Mesenchymal stem cell (in vitro differentiated cells and primary cell): ENCODE results near the gene SSH2.

Experiments
- DNase-seq: peaks from one replicate; pipeline ENCODE4 v3.0.0-alpha.2; 2013
- H2AFZ ChIP-seq: one replicate; pipeline ENCODE4 v1.6.1; 2013; ENCODE audit warnings: low read depth, mild to moderate bottlenecking, control low read depth, inconsistent platforms, low read length, moderate library complexity
- H2AK5ac ChIP-seq: 2 replicates; pipeline ENCODE4 v1.6.1; 2013; ENCODE audit warnings: low read length, moderate library complexity, mild to moderate bottlenecking, inconsistent platforms; ENCODE audit not compliant: severe bottlenecking
- H2BK120ac ChIP-seq: one replicate; pipeline ENCODE4 v1.6.1; 2013; ENCODE audit warnings: low read depth, mild to moderate bottlenecking, inconsistent platforms, low read length, moderate library complexity
- H2BK12ac ChIP-seq, 2 experiments: one replicate each; pipeline ENCODE4 v1.6.1; 2013; ENCODE audit warnings: inconsistent platforms in 2 of 2, low read length in 2 of 2, mild to moderate bottlenecking in 2 of 2, moderate library complexity in 2 of 2, control low read depth in 1 of 2
- H2BK15ac ChIP-seq: one replicate; pipeline ENCODE4 v1.6.1; 2013; ENCODE audit warnings: mild to moderate bottlenecking, low read depth, inconsistent platforms; ENCODE audit not compliant: poor library complexity, severe bottlenecking
- H2BK5ac ChIP-seq: 2 replicates; pipeline ENCODE4 v1.6.1; 2013; ENCODE audit warnings: low read depth, mild to moderate bottlenecking, low read length, control low read depth, inconsistent platforms; ENCODE audit not compliant: poor library complexity, severe bottlenecking
- H3K14ac ChIP-seq, 2 experiments: one replicate each; pipeline ENCODE4 v1.6.1; 2013; ENCODE audit warnings: inconsistent platforms in 2 of 2, low read length in 2 of 2, control low read depth in 1 of 2, mild to moderate bottlenecking in 1 of 2, moderate library complexity in 1 of 2
- H3K18ac ChIP-seq, 2 experiments: one replicate each; pipeline ENCODE4 v1.6.1; 2013; ENCODE audit warnings: inconsistent platforms in 2 of 2, low read length in 2 of 2, control low read depth in 1 of 2, low read depth in 1 of 2, mild to moderate bottlenecking in 1 of 2
- H3K23ac ChIP-seq, 2 experiments: one replicate each; pipeline ENCODE4 v1.6.1; 2013; ENCODE audit warnings: inconsistent platforms in 2 of 2, low read length in 2 of 2, mild to moderate bottlenecking in 2 of 2, moderate library complexity in 2 of 2, control low read depth in 1 of 2
- H3K27ac ChIP-seq: 2 replicates; pipeline ENCODE4 v1.5.1; 2013; ENCODE audit warnings: mild to moderate bottlenecking, moderate library complexity, low read length, control low read depth, inconsistent platforms; ENCODE audit not compliant: poor library complexity, severe bottlenecking
- H3K27me3 ChIP-seq, 2 experiments: 2 replicates each; pipeline versions ENCODE4 v1.6.1 to v1.7.0; 2013; ENCODE audit warnings: low read length in 2 of 2, mild to moderate bottlenecking in 2 of 2, moderate library complexity in 2 of 2, control low read depth in 1 of 2, inconsistent platforms in 1 of 2; ENCODE audit not compliant: control insufficient read depth in 1 of 2, insufficient read depth in 1 of 2
- H3K36me3 ChIP-seq, 2 experiments: 2 replicates each; pipeline versions ENCODE4 v1.6.1 to v1.7.0; 2013; ENCODE audit warnings: low read length in 2 of 2, control low read depth in 1 of 2, inconsistent platforms in 1 of 2, low read depth in 1 of 2, mild to moderate bottlenecking in 1 of 2; ENCODE audit not compliant: insufficient read depth in 2 of 2, control insufficient read depth in 1 of 2
- H3K4ac ChIP-seq, 2 experiments: one replicate each; pipeline ENCODE4 v1.6.1; 2013; ENCODE audit warnings: inconsistent platforms in 2 of 2, low read length in 2 of 2, mild to moderate bottlenecking in 2 of 2, moderate library complexity in 2 of 2, control low read depth in 1 of 2, low read depth in 1 of 2
- H3K4me1 ChIP-seq: 2 replicates; pipeline ENCODE4 v1.6.1; 2013; ENCODE audit warnings: low read depth, low read length, control low read depth; ENCODE audit not compliant: control insufficient read depth, insufficient read depth
- H3K4me2 ChIP-seq: 2 replicates; pipeline ENCODE4 v1.6.1; 2013; ENCODE audit warnings: low read length, mild to moderate bottlenecking, inconsistent platforms; ENCODE audit not compliant: poor library complexity, severe bottlenecking
- H3K4me3 ChIP-seq, 2 experiments: 2 replicates each; pipeline versions ENCODE4 v1.5.1 to v1.7.0; 2013; ENCODE audit warnings: low read length in 2 of 2, mild to moderate bottlenecking in 2 of 2, control low read depth in 1 of 2, low read depth in 1 of 2; ENCODE audit not compliant: insufficient read depth in 1 of 2
- H3K79me1 ChIP-seq: replicated peaks from 2 replicates; pipeline ENCODE4 v1.6.1; 2013; ENCODE audit warnings: mild to moderate bottlenecking, control low read depth, low read length, inconsistent platforms; ENCODE audit not compliant: poor library complexity, severe bottlenecking
- H3K9ac ChIP-seq: 2 replicates; pipeline ENCODE4 v1.7.0; 2013; ENCODE audit warnings: mild to moderate bottlenecking, low read length, moderate library complexity
- H3K9me3 ChIP-seq: 2 replicates; pipeline ENCODE4 v1.7.0; 2013; ENCODE audit warnings: mild to moderate bottlenecking, low read length; ENCODE audit not compliant: control insufficient read depth
- H4K8ac ChIP-seq: one replicate; pipeline ENCODE4 v1.6.1; 2013; ENCODE audit warnings: inconsistent platforms, mild to moderate bottlenecking, low read length, moderate library complexity
- H4K91ac ChIP-seq: one replicate; pipeline ENCODE4 v1.6.1; 2013; ENCODE audit warnings: mild to moderate bottlenecking, low read length, inconsistent platforms
- WGBS: methylation state at CpG from one replicate; pipeline ENCODE4 v1.1.7; 2013; ENCODE audit warnings: mixed read lengths; 5-methylcytosine and 5-hydroxymethylcytosine counted together

Gene SSH2

DNA sequence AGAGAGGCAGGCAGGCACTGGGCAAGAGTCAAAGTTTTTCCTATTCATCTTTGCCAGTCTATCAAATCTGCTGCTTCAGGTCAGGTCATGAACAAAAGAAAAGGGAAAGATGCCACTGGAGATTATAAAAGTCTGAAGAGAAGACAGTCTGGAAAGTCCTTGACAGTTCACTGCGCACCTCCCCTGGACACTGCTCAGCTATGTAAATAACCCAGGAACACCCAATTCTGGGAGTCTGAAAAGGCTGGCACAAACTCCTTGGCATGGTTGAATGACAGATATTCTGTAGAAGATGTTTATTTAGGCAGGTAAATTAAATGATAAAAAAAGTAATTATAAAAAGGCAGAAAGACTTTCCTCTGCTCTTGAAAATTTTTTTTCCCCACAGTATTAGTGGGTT, 302.1 kb downstream of the SSH2 start:
- Histone ChIP-seq H3K27me3 (no peaks in the 10 kb centered on the region), H3K4ac (no peak overlapping the region), H2AK5ac (no peak overlapping the region), H2BK12ac (no peak overlapping the region), H3K18ac (no peak overlapping the region), H3K4me3 (no peak overlapping the region), H3K23ac (no peak overlapping the region), H4K8ac (no peak overlapping the region), H3K9me3 (no peaks in the 10 kb centered on the region), H2AFZ (no peak overlapping the region), H3K27ac (no peak overlapping the region), H3K9ac (no peak overlapping the region), H2BK15ac (no peak overlapping the region), H4K91ac (no peak overlapping the region), H3K14ac (no peak overlapping the region), H2BK5ac (no peak overlapping the region), H2BK120ac (no peak overlapping the region), H3K4me2 (no peak overlapping the region), H3K36me3 (peaks cover 20 to 23% of the 10 kb centered on the region in 2 experiments), H3K79me1 (peaks cover 20% of the 10 kb centered on the region), H3K4me1 (peaks cover 3% of the 10 kb centered on the region)
- DNase-seq = no peak
- WGBS = 100% methylated on average over 1 of the region's 1 CpG

DNA sequence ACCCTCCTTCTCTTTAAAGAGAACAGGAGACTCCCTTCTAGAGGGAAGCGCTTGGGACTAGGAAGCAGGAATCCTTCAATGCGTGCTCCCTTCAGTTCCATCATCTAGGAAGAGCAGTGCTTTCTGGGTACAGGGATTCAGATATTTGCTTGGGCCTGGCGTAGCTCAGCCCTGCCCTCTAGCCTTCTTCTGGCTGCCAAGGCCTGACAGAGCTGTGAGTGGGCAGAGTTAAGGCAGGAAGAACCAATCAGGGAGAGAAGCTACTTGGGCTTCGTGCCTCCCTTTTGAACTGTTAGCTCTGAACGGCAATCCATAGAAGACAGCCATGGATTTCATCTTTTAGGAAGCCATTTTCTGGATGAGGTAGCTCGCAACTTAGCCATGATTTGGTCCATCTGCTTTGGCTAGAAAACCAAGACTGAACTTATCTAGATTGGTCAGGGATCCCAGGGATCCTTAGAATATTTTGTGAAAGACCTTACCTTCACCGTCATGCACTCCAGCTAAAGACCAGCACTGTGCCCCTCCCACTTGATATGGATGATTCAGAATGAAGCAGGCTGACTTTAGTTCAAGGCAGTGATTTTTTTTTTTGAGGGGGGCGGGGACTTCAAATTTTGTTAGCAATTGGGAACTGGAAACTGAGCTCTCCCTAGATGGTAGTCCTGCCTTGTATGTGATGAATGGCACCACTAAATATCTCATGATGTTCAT, 304.8 kb downstream of the SSH2 start:
- no peaks in the 10 kb centered on the region for H3K9me3 ChIP-seq
- H3K18ac ChIP-seq = no peak overlapping the region
- peaks cover 17% of the 10 kb centered on the region for H3K4me1 ChIP-seq
- peaks cover 9% of the 10 kb centered on the region for H3K79me1 ChIP-seq
- no peak overlapping the region for H3K4me3 ChIP-seq
- no peak overlapping the region for H4K91ac ChIP-seq
- no peak overlapping the region for H3K23ac ChIP-seq
- no peak for DNase-seq
- H3K36me3 ChIP-seq = peaks cover 0 to 3% of the 10 kb centered on the region in 2 experiments
- H2BK120ac ChIP-seq = no peak overlapping the region
- H2BK5ac ChIP-seq = no peak overlapping the region
- no peak overlapping the region for H2BK12ac ChIP-seq
- H3K9ac ChIP-seq = no peak overlapping the region
- no peak overlapping the region for H3K4ac ChIP-seq
- H3K27me3 ChIP-seq = no peaks in the 10 kb centered on the region
- H3K4me2 ChIP-seq = no peak overlapping the region
- 84% methylated on average over 8 of the region's 8 CpGs for WGBS
- no peak overlapping the region for H2AK5ac ChIP-seq
- no peak overlapping the region for H3K14ac ChIP-seq
- no peak overlapping the region for H2BK15ac ChIP-seq
- no peak overlapping the region for H4K8ac ChIP-seq
- H2AFZ ChIP-seq = no peak overlapping the region
- H3K27ac ChIP-seq = no peak overlapping the region

DNA sequence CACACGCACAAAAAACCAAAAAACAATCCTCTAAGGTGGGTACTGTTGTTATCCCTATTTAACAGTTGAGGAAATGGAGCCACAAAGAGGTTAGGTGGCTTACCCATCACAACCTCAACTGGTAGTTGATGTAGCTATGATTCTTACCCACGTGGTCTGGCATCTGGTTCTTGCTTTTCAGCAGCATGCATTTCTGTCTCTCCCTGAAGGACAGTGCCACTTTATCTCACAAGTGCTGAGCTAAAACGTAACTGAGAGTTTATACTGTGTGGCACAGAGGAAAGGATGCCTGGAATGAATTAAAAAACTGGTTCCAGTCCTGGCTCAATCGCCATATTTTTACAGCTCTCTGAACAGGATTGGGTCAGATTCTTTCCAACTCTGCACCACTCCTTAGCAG, 305.4 kb downstream of the SSH2 start:
- H2BK120ac ChIP-seq = no peak overlapping the region
- H3K27me3 ChIP-seq = no peaks in the 10 kb centered on the region
- H3K9me3 ChIP-seq = no peaks in the 10 kb centered on the region
- no peak overlapping the region for H3K4ac ChIP-seq
- H3K4me2 ChIP-seq = no peak overlapping the region
- no peak overlapping the region for H2AFZ ChIP-seq
- H3K79me1 ChIP-seq = peaks cover 9% of the 10 kb centered on the region
- H3K18ac ChIP-seq = no peak overlapping the region
- H2AK5ac ChIP-seq = no peak overlapping the region
- no peak overlapping the region for H2BK5ac ChIP-seq
- no peak for DNase-seq
- no peak overlapping the region for H4K91ac ChIP-seq
- H3K14ac ChIP-seq = no peak overlapping the region
- H3K36me3 ChIP-seq = peaks cover 0 to 3% of the 10 kb centered on the region in 2 experiments
- no peak overlapping the region for H3K9ac ChIP-seq
- H3K27ac ChIP-seq = no peak overlapping the region
- 76% methylated on average over 3 of the region's 4 CpGs for WGBS
- no peak overlapping the region for H2BK12ac ChIP-seq
- H3K4me1 ChIP-seq = peaks cover 19% of the 10 kb centered on the region
- no peak overlapping the region for H3K23ac ChIP-seq
- no peak overlapping the region for H3K4me3 ChIP-seq
- no peak overlapping the region for H2BK15ac ChIP-seq
- no peak overlapping the region for H4K8ac ChIP-seq

DNA sequence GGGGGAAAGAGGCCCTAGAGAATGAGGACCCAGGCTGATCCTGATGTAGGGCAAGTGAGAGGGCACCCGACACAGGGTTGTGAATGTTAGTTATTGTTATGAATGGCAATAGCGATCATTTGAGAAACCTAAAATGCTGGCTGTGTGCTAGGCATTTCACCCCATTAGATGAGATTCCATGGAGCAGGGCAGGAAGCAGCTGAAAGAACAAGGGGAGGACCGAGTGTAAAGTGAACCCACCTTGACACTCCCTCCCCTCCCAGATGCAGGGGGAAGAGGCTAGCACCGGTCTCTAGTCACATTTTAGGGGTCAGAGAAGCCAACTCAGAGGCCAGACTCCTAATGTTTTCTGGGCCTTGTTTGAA, 306.8 kb downstream of the SSH2 start:
- H3K9ac ChIP-seq = no peak overlapping the region
- H3K79me1 ChIP-seq = peaks cover 2% of the 10 kb centered on the region
- peak overlapping the region; percentile 21 for H2AK5ac ChIP-seq
- H4K8ac ChIP-seq = peak overlapping the region; percentile 7
- H2BK15ac ChIP-seq = no peak overlapping the region
- no peaks in the 10 kb centered on the region for H3K9me3 ChIP-seq
- no peak overlapping the region for H3K27ac ChIP-seq
- H4K91ac ChIP-seq = no peak overlapping the region
- H2AFZ ChIP-seq = peak overlapping the region; percentile 68
- no peak for DNase-seq
- H3K23ac ChIP-seq = no peak overlapping the region
- peaks cover 0 to 6% of the 10 kb centered on the region in 2 experiments for H3K36me3 ChIP-seq
- H3K4me1 ChIP-seq = peaks cover 28% of the 10 kb centered on the region
- WGBS = 36% methylated on average over 4 of the region's 4 CpGs
- no peak overlapping the region for H3K14ac ChIP-seq
- H3K18ac ChIP-seq = no peak overlapping the region
- no peak overlapping the region for H2BK12ac ChIP-seq
- no peak overlapping the region for H2BK5ac ChIP-seq
- H3K27me3 ChIP-seq = peaks cover 0 to 2% of the 10 kb centered on the region in 2 experiments
- peak overlapping the region; percentile 98 for H3K4me2 ChIP-seq
- H2BK120ac ChIP-seq = no peak overlapping the region
- peak overlapping the region; percentile 58 to 83 for H3K4me3 ChIP-seq
- no peak overlapping the region for H3K4ac ChIP-seq
